Parathyroid adenoma (tissue), 2 donors: Measurements from ENCODE around the gene LGR5.

Source experiments
- H2AFZ ChIP-seq: fragments of 300-600 bp; sonication (generic); one replicate; pipeline ENCODE4 v1.7.0; 2017; ENCODE audit warnings: antibody characterized with exemption, mild to moderate bottlenecking
- H3K27ac ChIP-seq: fragments of 300-600 bp; sonication (generic); one replicate; pipeline ENCODE4 v1.7.0; 2017
- H3K27me3 ChIP-seq: fragments of 300-600 bp; sonication (generic); one replicate; pipeline ENCODE4 v1.7.0; 2017; ENCODE audit warnings: low read length; ENCODE audit not compliant: control insufficient read depth, insufficient read depth
- H3K36me3 ChIP-seq: fragments of 300-600 bp; sonication (generic); one replicate; pipeline ENCODE4 v1.7.0; 2017; ENCODE audit warnings: low read length; ENCODE audit not compliant: control insufficient read depth, insufficient read depth
- H3K4me1 ChIP-seq: fragments of 300-600 bp; sonication (generic); one replicate; pipeline ENCODE4 v1.7.0; 2017; ENCODE audit warnings: control low read depth
- H3K4me2 ChIP-seq: fragments of 300-600 bp; sonication (generic); one replicate; pipeline ENCODE4 v1.7.0; 2017; ENCODE audit warnings: low read length
- H3K4me3 ChIP-seq: fragments of 300-600 bp; sonication (generic); one replicate; pipeline ENCODE4 v1.7.0; 2017; ENCODE audit warnings: low read depth, low read length
- H3K79me2 ChIP-seq: fragments of 300-600 bp; sonication (generic); one replicate; pipeline ENCODE4 v1.7.0; 2017; ENCODE audit warnings: control low read depth
- H3K9ac ChIP-seq: fragments of 300-600 bp; sonication (generic); one replicate; pipeline ENCODE4 v1.7.0; 2017; ENCODE audit warnings: mild to moderate bottlenecking
- H3K9me3 ChIP-seq: fragments of 300-600 bp; sonication (generic); one replicate; pipeline ENCODE4 v1.7.0; 2017; ENCODE audit warnings: low read length; ENCODE audit not compliant: control insufficient read depth
- CTCF ChIP-seq: fragments of 300-600 bp; sonication (generic); IDR thresholded peaks from one replicate; pipeline ENCODE4 v1.7.0; 2017; ENCODE audit warnings: antibody characterized with exemption, mild to moderate bottlenecking
- donor health status: primary hyperparathyroidism.

LGR5 gene

GRCh38 chr12:71399197-71399596 lies 40.4 kb upstream of the LGR5 start:
- no peak overlapping the region for H2AFZ ChIP-seq
- no peaks in the 10 kb centered on the region for H3K4me1 ChIP-seq
- no peaks in the 10 kb centered on the region for H3K9me3 ChIP-seq
- H3K27ac ChIP-seq: no peak overlapping the region
- H3K79me2 ChIP-seq: no peaks in the 10 kb centered on the region
- H3K36me3 ChIP-seq: no peaks in the 10 kb centered on the region
- H3K9ac ChIP-seq: no peak overlapping the region
- no peaks in the 10 kb centered on the region for H3K27me3 ChIP-seq
- no peak overlapping the region for H3K4me2 ChIP-seq
- H3K4me3 ChIP-seq: no peak overlapping the region
- no peak for TF ChIP-seq CTCF

GRCh38 chr12:71400481-71400880 lies 39.1 kb upstream of the LGR5 start:
- H3K4me1 ChIP-seq: no peaks in the 10 kb centered on the region
- H3K4me3 ChIP-seq: no peak overlapping the region
- no peaks in the 10 kb centered on the region for H3K9me3 ChIP-seq
- H3K4me2 ChIP-seq: no peak overlapping the region
- TF ChIP-seq CTCF: no peak
- H2AFZ ChIP-seq: no peak overlapping the region
- H3K27ac ChIP-seq: no peak overlapping the region
- no peaks in the 10 kb centered on the region for H3K79me2 ChIP-seq
- H3K36me3 ChIP-seq: no peaks in the 10 kb centered on the region
- H3K9ac ChIP-seq: no peak overlapping the region
- H3K27me3 ChIP-seq: no peaks in the 10 kb centered on the region

GRCh38 chr12:71405884-71406283 lies 33.7 kb upstream of the LGR5 start:
- Histone ChIP-seq H3K4me2 (no peak overlapping the region), H3K36me3 (no peaks in the 10 kb centered on the region), H3K79me2 (no peaks in the 10 kb centered on the region), H3K27me3 (no peaks in the 10 kb centered on the region), H3K4me1 (no peaks in the 10 kb centered on the region), H2AFZ (no peak overlapping the region), H3K9ac (no peak overlapping the region), H3K4me3 (no peak overlapping the region), H3K27ac (no peak overlapping the region), H3K9me3 (no peaks in the 10 kb centered on the region)
- TF ChIP-seq CTCF: no peak

GRCh38 chr12:71407732-71408131 lies 31.9 kb upstream of the LGR5 start:
- no peak for TF ChIP-seq CTCF
- no peak overlapping the region for H3K9ac ChIP-seq
- no peak overlapping the region for H3K27ac ChIP-seq
- no peak overlapping the region for H3K4me3 ChIP-seq
- H3K36me3 ChIP-seq: no peaks in the 10 kb centered on the region
- no peaks in the 10 kb centered on the region for H3K79me2 ChIP-seq
- H3K27me3 ChIP-seq: no peaks in the 10 kb centered on the region
- H2AFZ ChIP-seq: no peak overlapping the region
- no peaks in the 10 kb centered on the region for H3K4me1 ChIP-seq
- H3K4me2 ChIP-seq: no peak overlapping the region
- H3K9me3 ChIP-seq: no peaks in the 10 kb centered on the region

- H3K4me3 ChIP-seq: no peak overlapping the region
- H3K9ac ChIP-seq: no peak overlapping the region
- H3K27me3 ChIP-seq: no peaks in the 10 kb centered on the region
- H3K4me2 ChIP-seq: no peak overlapping the region
- H3K9me3 ChIP-seq: no peaks in the 10 kb centered on the region
- TF ChIP-seq CTCF: no peak
- H3K36me3 ChIP-seq: no peaks in the 10 kb centered on the region
- no peak overlapping the region for H3K27ac ChIP-seq
- H3K79me2 ChIP-seq: no peaks in the 10 kb centered on the region
- no peaks in the 10 kb centered on the region for H3K4me1 ChIP-seq
- H2AFZ ChIP-seq: no peak overlapping the region
These were observed 28.8 kb upstream of the LGR5 start for GRCh38 chr12:71410844-71411243.
